GM12864 (cell line): Measurements from ENCODE around the gene SYNM.

Experiments used
- DNase-seq: peaks from one replicate; pipeline ENCODE4 v3.0.0-alpha.2; 2011; ENCODE audit warnings: low read depth
- H3K4me3 ChIP-seq: 2 replicates; pipeline ENCODE4 v1.5.1; 2011; ENCODE audit warnings: mild to moderate bottlenecking, low read depth, low read length, control low read depth
- TF ChIP-seq, protein P1 (sequence below): IDR thresholded peaks from 2 replicates; pipeline ENCODE4 v1.5.1; 2011; ENCODE audit warnings: low read depth, mild to moderate bottlenecking, moderate library complexity, low read length, control low read depth, inconsistent platforms; ENCODE audit errors: missing control alignments

Gene SYNM

DNA sequence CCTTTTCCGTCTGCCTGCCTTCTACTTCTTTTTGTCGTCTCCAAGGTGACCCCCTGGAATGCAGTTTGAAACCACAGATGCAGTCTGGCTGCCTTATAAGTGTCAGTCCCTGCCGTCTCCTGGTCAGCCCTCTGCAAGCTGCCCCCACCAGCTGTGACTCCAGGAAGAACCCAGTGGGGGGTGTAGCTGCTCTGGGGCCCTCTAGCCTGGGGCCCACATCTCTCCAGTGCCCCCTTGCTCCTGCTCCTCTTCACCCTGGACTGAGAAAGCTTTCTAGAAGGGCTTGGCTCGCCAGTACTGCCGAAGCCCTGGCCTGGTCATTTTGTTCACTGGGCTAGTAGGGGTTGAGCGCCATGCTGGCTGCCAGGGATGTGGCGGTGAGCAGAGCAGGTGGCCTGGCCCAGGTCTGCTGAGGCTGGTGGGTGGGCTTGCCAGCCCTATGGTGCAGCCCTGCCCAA is 21.3 kb downstream of the SYNM start:
- H3K4me3 ChIP-seq = no peak overlapping the region
- TF ChIP-seq, protein P1, sequence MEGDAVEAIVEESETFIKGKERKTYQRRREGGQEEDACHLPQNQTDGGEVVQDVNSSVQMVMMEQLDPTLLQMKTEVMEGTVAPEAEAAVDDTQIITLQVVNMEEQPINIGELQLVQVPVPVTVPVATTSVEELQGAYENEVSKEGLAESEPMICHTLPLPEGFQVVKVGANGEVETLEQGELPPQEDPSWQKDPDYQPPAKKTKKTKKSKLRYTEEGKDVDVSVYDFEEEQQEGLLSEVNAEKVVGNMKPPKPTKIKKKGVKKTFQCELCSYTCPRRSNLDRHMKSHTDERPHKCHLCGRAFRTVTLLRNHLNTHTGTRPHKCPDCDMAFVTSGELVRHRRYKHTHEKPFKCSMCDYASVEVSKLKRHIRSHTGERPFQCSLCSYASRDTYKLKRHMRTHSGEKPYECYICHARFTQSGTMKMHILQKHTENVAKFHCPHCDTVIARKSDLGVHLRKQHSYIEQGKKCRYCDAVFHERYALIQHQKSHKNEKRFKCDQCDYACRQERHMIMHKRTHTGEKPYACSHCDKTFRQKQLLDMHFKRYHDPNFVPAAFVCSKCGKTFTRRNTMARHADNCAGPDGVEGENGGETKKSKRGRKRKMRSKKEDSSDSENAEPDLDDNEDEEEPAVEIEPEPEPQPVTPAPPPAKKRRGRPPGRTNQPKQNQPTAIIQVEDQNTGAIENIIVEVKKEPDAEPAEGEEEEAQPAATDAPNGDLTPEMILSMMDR = no peak
- DNase-seq = no peak

DNA sequence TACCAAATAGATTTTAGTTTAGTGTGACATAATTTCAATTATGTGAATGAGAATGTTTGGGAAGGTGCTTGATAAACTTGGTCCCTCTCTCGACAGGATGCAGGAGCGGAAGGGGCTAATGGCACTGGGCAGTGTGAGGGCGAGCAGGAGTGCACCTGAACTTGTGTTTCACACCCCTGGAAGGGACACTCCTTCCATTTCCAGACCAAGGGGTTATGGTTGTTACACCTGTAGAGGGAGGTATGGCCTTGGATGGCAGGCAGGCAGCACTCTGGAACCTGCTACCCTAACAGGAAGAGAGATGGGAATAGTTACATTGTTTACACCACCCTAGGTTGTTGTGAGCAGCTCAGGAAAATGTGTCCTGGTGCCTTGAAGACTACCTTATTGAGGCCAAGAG is 22.1 kb downstream of the SYNM start:
- H3K4me3 ChIP-seq = no peak overlapping the region
- no peak for DNase-seq
- TF ChIP-seq, protein P1 = no peak

DNA sequence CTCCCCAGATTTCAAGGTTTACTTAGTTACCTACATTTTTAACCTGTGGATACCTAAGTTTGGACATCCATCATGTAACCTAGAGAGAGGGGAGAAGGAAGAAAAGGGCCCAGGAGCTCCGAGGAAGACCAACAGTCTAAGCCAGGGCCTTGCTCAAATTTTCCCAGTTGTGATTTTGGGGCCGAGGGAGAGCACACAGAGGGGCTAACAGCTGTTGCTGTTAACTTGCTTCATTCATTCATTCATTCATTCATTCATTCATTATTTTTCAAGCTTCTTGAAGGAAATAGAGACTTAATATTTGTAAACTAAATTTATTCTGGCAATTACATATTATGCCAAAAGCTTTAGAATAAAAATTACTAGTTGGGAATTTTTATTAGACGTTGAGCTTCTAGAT is 22.9 kb downstream of the SYNM start:
- H3K4me3 ChIP-seq = no peak overlapping the region
- TF ChIP-seq, protein P1 = no peak
- no peak for DNase-seq

DNA sequence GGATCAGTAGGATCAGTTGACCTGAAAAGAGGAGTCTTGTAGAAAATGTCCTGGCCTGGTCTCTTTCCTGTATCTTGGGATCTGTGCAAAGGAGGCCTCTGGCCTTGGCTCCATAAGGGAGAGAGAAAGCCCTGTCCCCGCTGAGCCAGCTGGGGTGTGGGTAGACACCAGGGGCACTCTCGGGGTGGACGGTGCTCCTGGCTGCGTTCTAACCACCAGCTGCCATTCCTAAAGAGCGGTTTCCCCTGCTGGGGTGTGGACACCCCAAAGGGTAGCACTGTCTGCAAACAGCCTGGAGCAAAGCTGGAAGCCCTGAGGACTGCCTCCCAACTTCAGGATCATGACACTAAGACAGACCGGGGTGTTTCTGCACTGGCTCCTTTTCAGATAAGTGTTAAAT is 23.5 kb downstream of the SYNM start:
- no peak for DNase-seq
- H3K4me3 ChIP-seq = no peak overlapping the region
- TF ChIP-seq, protein P1 = no peak

DNA sequence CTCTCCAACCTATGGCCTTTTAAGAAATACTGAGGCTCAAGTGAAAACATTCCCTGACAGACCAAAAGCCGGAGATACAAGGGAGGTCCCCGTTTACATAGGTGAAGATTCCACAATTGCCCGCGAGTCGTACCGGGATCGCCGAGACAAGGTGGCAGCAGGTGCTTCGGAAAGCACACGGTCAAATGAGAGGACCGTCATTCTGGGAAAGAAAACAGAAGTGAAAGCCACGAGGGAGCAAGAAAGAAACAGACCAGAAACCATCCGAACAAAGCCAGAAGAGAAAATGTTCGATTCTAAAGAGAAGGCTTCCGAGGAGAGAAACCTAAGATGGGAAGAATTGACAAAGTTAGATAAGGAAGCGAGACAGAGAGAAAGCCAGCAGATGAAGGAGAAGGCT is 24.8 kb downstream of the SYNM start:
- TF ChIP-seq, protein P1 = no peak
- no peak for DNase-seq
- no peak overlapping the region for H3K4me3 ChIP-seq

DNA sequence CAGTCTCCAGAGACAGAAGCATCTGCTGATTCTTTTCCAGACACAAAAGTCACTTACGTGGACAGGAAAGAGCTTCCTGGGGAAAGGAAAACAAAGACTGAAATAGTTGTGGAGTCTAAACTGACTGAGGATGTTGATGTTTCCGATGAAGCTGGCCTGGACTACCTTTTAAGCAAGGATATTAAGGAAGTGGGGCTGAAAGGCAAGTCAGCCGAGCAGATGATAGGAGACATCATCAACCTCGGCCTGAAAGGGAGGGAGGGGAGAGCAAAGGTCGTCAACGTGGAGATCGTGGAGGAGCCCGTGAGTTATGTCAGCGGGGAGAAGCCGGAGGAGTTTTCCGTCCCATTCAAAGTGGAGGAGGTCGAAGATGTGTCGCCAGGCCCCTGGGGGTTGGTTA is 25.4 kb downstream of the SYNM start:
- TF ChIP-seq, protein P1 = no peak
- DNase-seq = no peak
- no peak overlapping the region for H3K4me3 ChIP-seq

DNA sequence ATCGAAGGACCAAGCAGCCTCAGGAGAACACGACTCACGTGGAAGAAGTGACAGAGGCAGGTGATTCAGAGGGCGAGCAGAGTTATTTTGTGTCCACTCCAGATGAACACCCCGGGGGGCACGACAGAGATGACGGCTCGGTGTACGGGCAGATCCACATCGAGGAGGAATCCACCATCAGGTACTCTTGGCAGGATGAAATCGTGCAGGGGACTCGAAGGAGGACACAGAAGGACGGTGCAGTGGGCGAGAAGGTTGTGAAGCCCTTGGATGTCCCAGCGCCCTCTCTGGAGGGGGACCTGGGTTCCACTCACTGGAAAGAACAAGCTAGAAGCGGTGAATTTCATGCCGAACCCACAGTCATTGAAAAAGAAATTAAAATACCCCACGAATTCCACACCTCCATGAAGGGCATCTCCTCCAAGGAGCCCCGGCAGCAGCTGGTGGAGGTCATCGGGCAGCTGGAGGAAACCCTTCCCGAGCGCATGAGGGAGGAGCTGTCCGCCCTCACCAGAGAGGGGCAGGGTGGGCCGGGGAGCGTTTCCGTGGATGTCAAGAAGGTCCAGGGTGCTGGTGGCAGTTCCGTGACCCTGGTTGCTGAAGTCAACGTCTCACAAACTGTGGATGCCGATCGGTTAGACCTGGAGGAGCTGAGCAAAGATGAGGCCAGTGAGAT is 26.0 kb downstream of the SYNM start:
- DNase-seq = no peak
- H3K4me3 ChIP-seq = no peak overlapping the region
- TF ChIP-seq, protein P1 = no peak
